ENCODE measurements around the gene SLC35E4. TPM values are rescaled to one million over a fixed set of nuclear protein-coding genes. Genes with fewer than 3 reads are reported as not detected.

The SLC35E4 gene, protein sequence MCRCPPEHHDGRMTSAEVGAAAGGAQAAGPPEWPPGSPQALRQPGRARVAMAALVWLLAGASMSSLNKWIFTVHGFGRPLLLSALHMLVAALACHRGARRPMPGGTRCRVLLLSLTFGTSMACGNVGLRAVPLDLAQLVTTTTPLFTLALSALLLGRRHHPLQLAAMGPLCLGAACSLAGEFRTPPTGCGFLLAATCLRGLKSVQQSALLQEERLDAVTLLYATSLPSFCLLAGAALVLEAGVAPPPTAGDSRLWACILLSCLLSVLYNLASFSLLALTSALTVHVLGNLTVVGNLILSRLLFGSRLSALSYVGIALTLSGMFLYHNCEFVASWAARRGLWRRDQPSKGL
- total RNA-seq (1 to 10 TPM; 3.1 to 3.8 TPM), polyA plus RNA-seq (ENCODE audit: insufficient read length in 6 of 6) (1 to 10 TPM; 1.8 to 3.3 (median 2.8) TPM)
- long read RNA-seq, donor 1, transcript SLC35E4-201 (2 exons, 2,714 nt) = major isoform, 5 of 21 reads
- long read RNA-seq, donor 1, partial matches to known transcripts = 16 of 21 reads
- long read RNA-seq, donor 1, other reads (novel, unspliced or antisense) = 0 of 21 reads
- long read RNA-seq, donor 2, partial matches to known transcripts = 0 of 3 reads
- long read RNA-seq, donor 2, other reads (novel, unspliced or antisense) = 0 of 3 reads
- long read RNA-seq, donor 3 = 0 reads
- long read RNA-seq, donor 4, partial matches to known transcripts = 0 of 6 reads
- long read RNA-seq, donor 4, other reads (novel, unspliced or antisense) = 3 of 6 reads
- long read RNA-seq, donor 5, partial matches to known transcripts = 0 of 2 reads
- long read RNA-seq, donor 5, other reads (novel, unspliced or antisense) = 0 of 2 reads
- long read RNA-seq, donor 6, partial matches to known transcripts = 0 of 1 reads
- long read RNA-seq, donor 6, other reads (novel, unspliced or antisense) = 0 of 1 reads
- long read RNA-seq, donor 7, partial matches to known transcripts = 0 of 1 reads
- long read RNA-seq, donor 7, other reads (novel, unspliced or antisense) = 0 of 1 reads
- long read RNA-seq, donor 8, partial matches to known transcripts = 0 of 1 reads
- long read RNA-seq, donor 8, other reads (novel, unspliced or antisense) = 0 of 1 reads
- long read RNA-seq, donor 9 = 0 reads
- long read RNA-seq, donor 10, partial matches to known transcripts = 0 of 5 reads
- long read RNA-seq, donor 10, other reads (novel, unspliced or antisense) = 2 of 5 reads
- long read RNA-seq, donor 11, transcript SLC35E4-201 (2 exons, 2,714 nt) = major isoform, 5 of 5 reads
- long read RNA-seq, donor 11, partial matches to known transcripts = 0 of 5 reads
- long read RNA-seq, donor 11, other reads (novel, unspliced or antisense) = 0 of 5 reads
- long read RNA-seq, donor 12, partial matches to known transcripts = 8 of 8 reads
- long read RNA-seq, donor 12, other reads (novel, unspliced or antisense) = 0 of 8 reads

DNA sequence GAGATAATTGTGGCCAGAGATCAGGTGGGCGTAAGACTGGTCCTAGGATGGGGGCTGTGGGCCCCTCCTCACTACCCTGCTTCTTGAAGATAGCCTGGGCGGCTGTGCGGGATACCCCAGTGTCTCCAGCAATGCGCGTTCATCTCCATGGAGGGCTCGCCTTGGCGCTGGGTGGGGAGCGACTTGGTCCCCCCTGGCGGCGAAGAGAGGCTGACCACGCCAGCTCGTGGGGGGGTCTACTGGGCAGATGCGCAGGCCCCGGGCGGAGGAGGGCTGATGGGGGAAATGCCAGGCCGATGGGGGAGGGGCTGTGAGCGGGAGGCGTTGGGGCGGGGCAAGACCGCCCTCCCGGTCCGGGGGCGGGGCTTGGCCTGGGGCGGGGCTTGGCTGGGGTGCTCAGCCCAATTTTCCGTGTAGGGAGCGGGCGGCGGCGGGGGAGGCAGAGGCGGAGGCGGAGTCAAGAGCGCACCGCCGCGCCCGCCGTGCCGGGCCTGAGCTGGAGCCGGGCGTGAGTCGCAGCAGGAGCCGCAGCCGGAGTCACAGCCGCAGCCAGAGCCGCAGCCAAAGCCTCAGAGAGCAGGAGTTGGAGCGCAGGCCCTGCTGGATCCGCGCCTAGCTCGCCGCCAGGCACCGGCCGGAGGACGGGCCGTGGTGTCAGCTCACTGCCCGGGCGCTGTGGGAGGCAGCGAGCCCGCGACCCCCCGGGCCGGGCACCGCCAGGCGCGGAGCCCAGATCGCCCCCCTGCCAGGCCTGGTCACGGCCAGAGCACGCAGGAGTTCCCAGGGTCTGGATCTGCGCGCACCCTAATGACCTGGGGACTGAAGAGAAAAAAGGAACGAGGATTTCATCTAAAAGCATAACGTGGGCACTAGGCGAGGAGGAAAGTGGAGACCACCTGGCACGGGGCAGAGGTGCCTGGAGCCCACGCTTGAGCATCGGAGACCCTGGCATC, at the start of gene SLC35E4:
TSS of gene SLC35E4 (plus strand) at position 509 of the 953 bp plus-strand sequence. CDS start 670 bp downstream, outside the sequence.
- intact Hi-C loops (cut with DNase I) = loop anchor here in 1 of 2 donors (10.0 kb wide), 2 partner anchors 119 to 289 kb away; no protein-coding TSS in a partner anchor
- H3K36me3 ChIP-seq = no peaks in the 10 kb centered on the region
- ATAC-seq = peak; percentile 96

DNA sequence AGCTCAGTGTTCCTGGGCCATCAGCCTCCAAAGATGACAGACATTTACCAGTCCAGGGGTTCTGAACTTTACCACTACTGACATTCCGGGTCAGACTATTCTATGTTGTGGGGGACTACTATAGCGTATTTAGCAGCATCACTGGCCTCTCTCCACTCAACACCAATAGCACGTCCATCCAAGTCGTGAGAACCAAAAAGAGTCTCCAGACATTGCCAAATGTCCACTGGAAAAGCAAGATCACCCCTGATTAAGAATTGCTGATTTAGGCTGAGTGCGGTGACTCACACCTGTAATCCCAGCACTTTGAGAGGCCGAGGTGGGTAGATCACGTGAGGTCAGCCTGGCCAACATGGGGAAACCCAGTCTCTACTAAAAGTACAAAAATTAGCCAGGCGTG, 49.2 kb upstream of the SLC35E4 start:
- intact Hi-C loops (cut with DNase I) = no loop called here
- Histone ChIP-seq H3K27me3 (no peaks in the 10 kb centered on the region), H3K4me1 (peaks cover 8 to 16% of the 10 kb centered on the region in 2 donors), H3K27ac (no peak overlapping the region), H3K36me3 (peaks cover 0 to 82% of the 10 kb centered on the region in 2 donors), H3K4me3 (no peak overlapping the region), H3K9me3 (no peaks in the 10 kb centered on the region)
- ATAC-seq = no peak
- TF ChIP-seq, protein P1, sequence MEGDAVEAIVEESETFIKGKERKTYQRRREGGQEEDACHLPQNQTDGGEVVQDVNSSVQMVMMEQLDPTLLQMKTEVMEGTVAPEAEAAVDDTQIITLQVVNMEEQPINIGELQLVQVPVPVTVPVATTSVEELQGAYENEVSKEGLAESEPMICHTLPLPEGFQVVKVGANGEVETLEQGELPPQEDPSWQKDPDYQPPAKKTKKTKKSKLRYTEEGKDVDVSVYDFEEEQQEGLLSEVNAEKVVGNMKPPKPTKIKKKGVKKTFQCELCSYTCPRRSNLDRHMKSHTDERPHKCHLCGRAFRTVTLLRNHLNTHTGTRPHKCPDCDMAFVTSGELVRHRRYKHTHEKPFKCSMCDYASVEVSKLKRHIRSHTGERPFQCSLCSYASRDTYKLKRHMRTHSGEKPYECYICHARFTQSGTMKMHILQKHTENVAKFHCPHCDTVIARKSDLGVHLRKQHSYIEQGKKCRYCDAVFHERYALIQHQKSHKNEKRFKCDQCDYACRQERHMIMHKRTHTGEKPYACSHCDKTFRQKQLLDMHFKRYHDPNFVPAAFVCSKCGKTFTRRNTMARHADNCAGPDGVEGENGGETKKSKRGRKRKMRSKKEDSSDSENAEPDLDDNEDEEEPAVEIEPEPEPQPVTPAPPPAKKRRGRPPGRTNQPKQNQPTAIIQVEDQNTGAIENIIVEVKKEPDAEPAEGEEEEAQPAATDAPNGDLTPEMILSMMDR (IDR thresholded peaks at IDR 0.05) = no peak
- DNase-seq = no peak

More for the DNA sequence above, at the start of gene SLC35E4:
- H3K4me3 ChIP-seq = peak within 1 kb of the TSS; percentile 53 to 61
- peak; percentile 79 to 99 (median 94) for DNase-seq
- H3K9me3 ChIP-seq = no peaks in the 10 kb centered on the region
- TF ChIP-seq, protein P1 (IDR thresholded peaks at IDR 0.05) = peak in 1 of 2 donors; percentile 36
- peak within 1 kb of the TSS; percentile 89 to 95 for H3K27ac ChIP-seq
- H3K4me1 ChIP-seq = peaks cover 25 to 36% of the 10 kb centered on the region in 2 donors
- H3K27me3 ChIP-seq = peaks cover 0 to 9% of the 10 kb centered on the region in 2 donors

DNA sequence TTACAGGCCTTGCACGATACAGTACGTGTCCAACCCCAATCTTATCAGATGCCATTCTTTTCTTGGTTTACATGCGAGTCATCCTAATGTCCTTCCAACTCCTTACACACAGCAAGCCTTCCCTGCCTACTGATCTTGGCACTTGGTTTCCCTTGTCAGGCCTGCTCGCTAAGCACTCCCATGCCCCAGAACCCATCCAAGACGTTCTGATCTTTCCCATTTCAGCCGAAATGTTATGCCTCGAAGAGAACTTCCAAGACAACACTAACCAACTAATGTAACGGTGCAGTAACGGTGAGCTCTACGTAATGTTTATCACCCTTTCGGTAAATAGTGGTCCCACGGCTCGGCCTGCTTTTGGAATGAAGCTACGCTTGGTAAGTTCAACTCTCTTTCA, 44.4 kb upstream of the SLC35E4 start:
- Histone ChIP-seq H3K36me3 (peaks cover 0 to 34% of the 10 kb centered on the region in 2 donors), H3K27me3 (no peaks in the 10 kb centered on the region), H3K27ac (peak overlapping the region in 1 of 2 donors; percentile 67), H3K4me1 (peaks cover 8 to 22% of the 10 kb centered on the region in 2 donors), H3K4me3 (peak overlapping the region; percentile 87 to 95), H3K9me3 (no peaks in the 10 kb centered on the region)
- DNase-seq = no peak
- ATAC-seq = no peak
- intact Hi-C loops (cut with DNase I) = no loop called here
- TF ChIP-seq, protein P1 (IDR thresholded peaks at IDR 0.05) = no peak

All from left lung (tissue), 14 donors.